GM13977 (cell line): ENCODE measurements around the gene ZNF45.
A peak's percentile ranks its signal among the peaks of the same experiment; 100 is the strongest.
"Not testable (repeated sequence)": the region's sequence is repeated elsewhere in the genome, so short reads cannot be mapped to it uniquely, and the experiment has no call there.

Experiments
- DNase-seq: peaks from one replicate; pipeline ENCODE4 v3.0.0; 2012; ENCODE audit warnings: low spot score
- CTCF ChIP-seq: IDR thresholded peaks from 2 replicates; pipeline ENCODE4 v1.5.1; 2012; ENCODE audit warnings: mild to moderate bottlenecking, control low read depth; ENCODE audit not compliant: insufficient read depth; ENCODE audit errors: extremely low read depth, missing control alignments
- in situ Hi-C: fragments of 300-500 bp; cut with MboI; formaldehyde crosslinking; loops from one replicate; pipeline ENCODE4 v1.12.0; 2022; ENCODE audit warnings: low sequenced_read_pairs, low pct_unique_long_range_greater_than_20kb, mixed read lengths, inconsistent platforms; ENCODE audit not compliant: unreplicated experiment

ZNF45 gene

GRCh38 chr19:43960411-43960810 is 25.3 kb upstream of the ZNF45 start:
- in situ Hi-C loops = no loop called here

GRCh38 chr19:43957891-43958290 is 22.8 kb upstream of the ZNF45 start:
- in situ Hi-C loops = no loop called here
- DNase-seq = no peak
- TF ChIP-seq CTCF = no peak

More at GRCh38 chr19:43960411-43960810, 25.3 kb upstream of the ZNF45 start:
- TF ChIP-seq CTCF = no peak
- DNase-seq = no peak

- no peak for TF ChIP-seq CTCF
- in situ Hi-C loops = no loop called here
- no peak for DNase-seq
Observed at GRCh38 chr19:43956827-43957226, 21.7 kb upstream of the ZNF45 start.

- in situ Hi-C loops = no loop called here
- DNase-seq = peak; percentile 81
- peak; percentile 57 for TF ChIP-seq CTCF
Observed at GRCh38 chr19:43950834-43951645, 16.0 kb upstream of the ZNF45 start, which contains the start of gene ZNF221. Gene ZNF221 (plus strand): TSS chr19:43951228. CDS start chr19:43962727, 11,499 bp downstream.

- DNase-seq, in situ Hi-C loops: not testable (repeated sequence)
Observed at GRCh38 chr19:43949803-43950202, 14.7 kb upstream of the ZNF45 start.

GRCh38 chr19:43947412-43947811 is 12.3 kb upstream of the ZNF45 start:
- DNase-seq, in situ Hi-C loops: not testable (repeated sequence)

- DNase-seq = no peak
- in situ Hi-C loops = no loop called here
- no peak for TF ChIP-seq CTCF
Observed at GRCh38 chr19:43941209-43941608, 6.1 kb upstream of the ZNF45 start.
